Neural cell (in vitro differentiated cells): Measurements from ENCODE around the gene LAYN.

Experiments used
- EZH2 ChIP-seq: fragments of 200-600, 300-800 bp; shearing (Covaris generic), sonication (generic); IDR thresholded peaks from 2 replicates; pipeline ENCODE4 v1.6.1; 2014; ENCODE audit warnings: antibody characterized with exemption, low read length, borderline replicate concordance, mild to moderate bottlenecking; ENCODE audit not compliant: insufficient read depth, poor library complexity, severe bottlenecking
- POLR2AphosphoS5 ChIP-seq: IDR thresholded peaks from 2 replicates; pipeline ENCODE4 v1.6.1; 2012
- TF ChIP-seq, protein P1 (sequence below): fragments of 450-650 bp; IDR thresholded peaks from 2 replicates; pipeline ENCODE4 v1.5.1; 2014; ENCODE audit warnings: antibody characterized with exemption, mild to moderate bottlenecking, moderate library complexity; ENCODE audit not compliant: poor library complexity, severe bottlenecking

DNA sequence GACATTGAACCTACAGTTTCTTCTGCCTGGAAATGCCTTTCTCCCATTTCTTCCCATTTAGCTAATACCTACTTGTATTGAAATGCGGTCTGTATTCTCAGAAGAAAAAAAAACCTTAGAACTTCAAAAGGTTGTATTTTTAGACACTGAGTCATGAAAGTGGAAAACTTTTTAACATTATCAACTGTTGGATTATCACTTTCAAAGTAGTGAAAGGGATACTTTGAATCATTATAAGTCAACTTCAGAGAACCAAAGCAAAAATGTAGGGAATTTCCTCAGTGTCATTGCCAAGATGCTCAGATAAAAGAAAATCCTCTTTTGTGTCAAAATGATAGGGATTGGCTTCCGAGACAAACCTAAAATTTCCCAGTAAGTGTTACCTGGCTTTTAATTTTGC, 19.4 kb upstream of the LAYN start:
- no peak for TF ChIP-seq POLR2AphosphoS5
- TF ChIP-seq EZH2, result no peak
- TF ChIP-seq, protein P1, sequence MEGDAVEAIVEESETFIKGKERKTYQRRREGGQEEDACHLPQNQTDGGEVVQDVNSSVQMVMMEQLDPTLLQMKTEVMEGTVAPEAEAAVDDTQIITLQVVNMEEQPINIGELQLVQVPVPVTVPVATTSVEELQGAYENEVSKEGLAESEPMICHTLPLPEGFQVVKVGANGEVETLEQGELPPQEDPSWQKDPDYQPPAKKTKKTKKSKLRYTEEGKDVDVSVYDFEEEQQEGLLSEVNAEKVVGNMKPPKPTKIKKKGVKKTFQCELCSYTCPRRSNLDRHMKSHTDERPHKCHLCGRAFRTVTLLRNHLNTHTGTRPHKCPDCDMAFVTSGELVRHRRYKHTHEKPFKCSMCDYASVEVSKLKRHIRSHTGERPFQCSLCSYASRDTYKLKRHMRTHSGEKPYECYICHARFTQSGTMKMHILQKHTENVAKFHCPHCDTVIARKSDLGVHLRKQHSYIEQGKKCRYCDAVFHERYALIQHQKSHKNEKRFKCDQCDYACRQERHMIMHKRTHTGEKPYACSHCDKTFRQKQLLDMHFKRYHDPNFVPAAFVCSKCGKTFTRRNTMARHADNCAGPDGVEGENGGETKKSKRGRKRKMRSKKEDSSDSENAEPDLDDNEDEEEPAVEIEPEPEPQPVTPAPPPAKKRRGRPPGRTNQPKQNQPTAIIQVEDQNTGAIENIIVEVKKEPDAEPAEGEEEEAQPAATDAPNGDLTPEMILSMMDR, result no peak
